Spinal cord (tissue), 10 donors: ENCODE measurements around the gene TTBK2. TPM values are rescaled to one million over a fixed set of nuclear protein-coding genes. Genes with fewer than 3 reads are reported as not detected.
A peak's percentile ranks its signal among the peaks of the same experiment; 100 is the strongest.

Experiments
- DNase-seq, 6 donors: peaks; one replicate each; pipeline versions ENCODE4 v3.0.0 to v3.0.0-alpha.2; 2013 to 2015; ENCODE audit warnings: low spot score in 6 of 6, low read depth in 4 of 6
- H3K27ac ChIP-seq: one replicate; pipeline ENCODE4 v1.5.1; 2013; ENCODE audit warnings: low read depth, low read length, control low read depth
- H3K27me3 ChIP-seq: one replicate; pipeline ENCODE4 v1.6.1; 2013; ENCODE audit warnings: low read length; ENCODE audit not compliant: control insufficient read depth, insufficient read depth
- H3K36me3 ChIP-seq: one replicate; pipeline ENCODE4 v1.6.1; 2013; ENCODE audit warnings: low read length; ENCODE audit not compliant: control insufficient read depth, insufficient read depth
- H3K4me1 ChIP-seq: one replicate; pipeline ENCODE4 v1.6.1; 2013; ENCODE audit warnings: low read length; ENCODE audit not compliant: control insufficient read depth, insufficient read depth
- H3K4me3 ChIP-seq: one replicate; pipeline ENCODE4 v1.5.1; 2013; ENCODE audit warnings: low read depth, low read length, control low read depth
- H3K9me3 ChIP-seq: one replicate; pipeline ENCODE4 v1.6.1; 2013; ENCODE audit warnings: low read length; ENCODE audit not compliant: control insufficient read depth, insufficient read depth
- WGBS: methylation state at CpG from one replicate; pipeline ENCODE4 v1.1.5; 2013; ENCODE audit warnings: missing lambda C conversion rate; ENCODE audit not compliant: insufficient coverage; 5-methylcytosine and 5-hydroxymethylcytosine counted together
- polyA plus RNA-seq, 2 donors: library from polyadenylated mRNA; unstranded; fragments of 120-200 nt; gene quantifications; one replicate each; pipeline ENCODE4 v1.2.1, GENCODE V29; 2013; ENCODE audit not compliant: insufficient read length in 2 of 2
- total RNA-seq, 2 donors: library from RNA; depleted of rRNA in 1 of 2; stranded (reverse); fragments of 120-200 nt in 1 of 2; fragments of >200 nt in 1 of 2; gene quantifications; one replicate each; pipeline versions ENCODE4 v1.2.3 to v1.2.4, GENCODE V29; 2013 to 2014
- donor health status: healthy.

Gene TTBK2
- total and polyA plus RNA-seq, 4 donors, result 22.2 to 64.4 (median 27.4) TPM

GRCh38 chr15:42726114-42726513 is 194.5 kb downstream of the TTBK2 start:
- WGBS, result 83% methylated on average over 11 of the region's 11 CpGs
- no peak for DNase-seq
- H3K27ac ChIP-seq, result no peak overlapping the region

GRCh38 chr15:42725331-42725903 is 195.2 kb downstream of the TTBK2 start:
- Histone ChIP-seq H3K36me3 (peaks cover 75% of the 10 kb centered on the region), H3K27me3 (no peaks in the 10 kb centered on the region), H3K4me1 (peaks cover 13% of the 10 kb centered on the region), H3K9me3 (no peaks in the 10 kb centered on the region), H3K4me3 (no peak overlapping the region), H3K27ac (no peak overlapping the region)
- 95% methylated on average over 10 of the region's 12 CpGs for WGBS
- no peak for DNase-seq

More at GRCh38 chr15:42726114-42726513, 194.5 kb downstream of the TTBK2 start:
- Histone ChIP-seq H3K27me3 (no peaks in the 10 kb centered on the region), H3K4me1 (peaks cover 13% of the 10 kb centered on the region), H3K9me3 (no peaks in the 10 kb centered on the region), H3K36me3 (peaks cover 80% of the 10 kb centered on the region), H3K4me3 (no peak overlapping the region)

- Histone ChIP-seq H3K4me3 (no peak overlapping the region), H3K27ac (no peak overlapping the region), H3K36me3 (peaks cover 76% of the 10 kb centered on the region), H3K9me3 (no peaks in the 10 kb centered on the region), H3K27me3 (no peaks in the 10 kb centered on the region), H3K4me1 (peaks cover 13% of the 10 kb centered on the region)
- DNase-seq, result no peak
- WGBS, result 100% methylated on average over 5 of the region's 6 CpGs
These were observed 196.3 kb downstream of the TTBK2 start for GRCh38 chr15:42724276-42724675.

- no CpG with 5 or more reads among the region's 4 CpGs for WGBS
- Histone ChIP-seq H3K4me1 (peaks cover 12% of the 10 kb centered on the region), H3K27ac (no peak overlapping the region), H3K36me3 (peaks cover 76% of the 10 kb centered on the region), H3K4me3 (no peak overlapping the region), H3K9me3 (no peaks in the 10 kb centered on the region), H3K27me3 (no peaks in the 10 kb centered on the region)
- DNase-seq, result peak in 2 of 6 donors; percentile 17 to 28
These were observed 197.5 kb downstream of the TTBK2 start for GRCh38 chr15:42723068-42723467.

GRCh38 chr15:42721916-42722315 is 198.7 kb downstream of the TTBK2 start:
- no peak for DNase-seq
- 71% methylated on average over 2 of the region's 3 CpGs for WGBS
- H3K9me3 ChIP-seq, result no peaks in the 10 kb centered on the region
- peaks cover 6% of the 10 kb centered on the region for H3K4me1 ChIP-seq
- no peaks in the 10 kb centered on the region for H3K27me3 ChIP-seq
- peaks cover 78% of the 10 kb centered on the region for H3K36me3 ChIP-seq
- H3K27ac ChIP-seq, result no peak overlapping the region
- H3K4me3 ChIP-seq, result no peak overlapping the region

GRCh38 chr15:42721016-42721415 is 199.6 kb downstream of the TTBK2 start:
- H3K27me3 ChIP-seq, result no peaks in the 10 kb centered on the region
- H3K4me1 ChIP-seq, result no peaks in the 10 kb centered on the region
- H3K27ac ChIP-seq, result no peak overlapping the region
- no peak overlapping the region for H3K4me3 ChIP-seq
- no peak for DNase-seq
- H3K36me3 ChIP-seq, result peaks cover 76% of the 10 kb centered on the region
- no peaks in the 10 kb centered on the region for H3K9me3 ChIP-seq
- 92% methylated on average over 4 of the region's 6 CpGs for WGBS

GRCh38 chr15:42720071-42720470 is 200.5 kb downstream of the TTBK2 start:
- Histone ChIP-seq H3K27me3 (no peaks in the 10 kb centered on the region), H3K9me3 (no peaks in the 10 kb centered on the region), H3K4me3 (no peak overlapping the region), H3K36me3 (peaks cover 66% of the 10 kb centered on the region), H3K4me1 (no peaks in the 10 kb centered on the region), H3K27ac (no peak overlapping the region)
- 100% methylated on average over 1 of the region's 3 CpGs for WGBS
- no peak for DNase-seq

- Histone ChIP-seq H3K36me3 (peaks cover 56% of the 10 kb centered on the region), H3K27ac (no peak overlapping the region), H3K27me3 (no peaks in the 10 kb centered on the region), H3K4me3 (no peak overlapping the region), H3K9me3 (no peaks in the 10 kb centered on the region), H3K4me1 (no peaks in the 10 kb centered on the region)
- no peak for DNase-seq
- 93% methylated on average over 5 of the region's 6 CpGs for WGBS
These were observed 201.5 kb downstream of the TTBK2 start for GRCh38 chr15:42719043-42719442.

- H3K27ac ChIP-seq, result no peak overlapping the region
- WGBS, result 100% methylated on average over 2 of the region's 2 CpGs
- DNase-seq, result no peak
- H3K36me3 ChIP-seq, result peaks cover 41% of the 10 kb centered on the region
- no peaks in the 10 kb centered on the region for H3K9me3 ChIP-seq
- H3K4me1 ChIP-seq, result no peaks in the 10 kb centered on the region
- no peaks in the 10 kb centered on the region for H3K27me3 ChIP-seq
- H3K4me3 ChIP-seq, result no peak overlapping the region
These were observed 204.0 kb downstream of the TTBK2 start for GRCh38 chr15:42716626-42717025.

- Histone ChIP-seq H3K36me3 (peaks cover 41% of the 10 kb centered on the region), H3K27ac (no peak overlapping the region), H3K4me1 (no peaks in the 10 kb centered on the region), H3K9me3 (no peaks in the 10 kb centered on the region), H3K27me3 (no peaks in the 10 kb centered on the region), H3K4me3 (no peak overlapping the region)
- DNase-seq, result no peak
- WGBS, result 95% methylated on average over 5 of the region's 5 CpGs
These were observed 204.5 kb downstream of the TTBK2 start for GRCh38 chr15:42716125-42716524.
